Measurements from ENCODE around the gene IL23R. TPM values are rescaled to one million over a fixed set of nuclear protein-coding genes. Genes with fewer than 3 reads are reported as not detected.

Gene IL23R
- total and polyA plus RNA-seq, 2 donors (not counting 1 experiment from before 2014, with no cell fraction given) = not detected

DNA sequence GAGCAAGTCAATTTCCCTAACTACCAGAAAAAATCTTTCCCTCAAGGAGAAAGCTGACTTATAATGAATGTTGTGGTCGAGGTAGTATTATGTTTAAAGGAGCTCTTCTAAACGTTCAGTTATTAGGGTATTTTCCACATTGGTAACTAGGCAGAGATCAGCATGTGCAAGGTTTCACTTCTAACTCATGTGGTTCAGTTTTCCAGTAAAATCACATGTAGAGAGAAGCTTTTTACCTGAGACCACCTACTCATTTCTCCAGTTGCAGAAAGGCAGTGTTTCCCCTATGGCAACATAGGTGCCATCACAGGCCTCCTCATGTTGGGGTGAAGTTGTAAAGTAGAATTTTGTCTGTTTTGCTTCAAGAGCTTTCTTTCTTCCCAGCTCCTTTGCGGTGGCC is 23.7 kb downstream of the IL23R start:
- Mint-ChIP-seq H3K27ac (no peak overlapping the region), H3K4me1 (no peaks in the 10 kb centered on the region), H3K4me3 (no peak overlapping the region), H3K9me3 (ENCODE audit: insufficient read depth) (no peaks in the 10 kb centered on the region), H3K27me3 (no peaks in the 10 kb centered on the region)
- DNase-seq = no peak
- Histone ChIP-seq H3K79me2 (ENCODE audit: control insufficient read depth, insufficient read depth, low read length) (no peaks in the 10 kb centered on the region), H3K4me3 (ENCODE audit: control extremely low read depth in 1 of 5, extremely low read depth in 1 of 5, insufficient read depth in 1 of 5, low read depth in 2 of 5, low read length in 4 of 5) (no peak overlapping the region), H3K4me1 (ENCODE audit: control insufficient read depth in 2 of 2, insufficient read depth in 2 of 2, low read length in 2 of 2) (no peaks in the 10 kb centered on the region), H3K36me3 (replicated peaks in 1 of 2; ENCODE audit: control extremely low read depth in 1 of 2, control insufficient read depth in 1 of 2, extremely low read depth in 1 of 2, insufficient read depth in 2 of 2, low read length in 1 of 2) (no peaks in the 10 kb centered on the region), H3K27me3 (replicated peaks in 1 of 4; ENCODE audit: control extremely low read depth in 1 of 4, control insufficient read depth in 3 of 4, insufficient read depth in 4 of 4, low read length in 3 of 4) (no peaks in the 10 kb centered on the region), H2AFZ (ENCODE audit: insufficient read depth, low read depth, low read length, poor library complexity, severe bottlenecking) (no peak overlapping the region), H3K27ac (ENCODE audit: low read length in 2 of 2) (no peak overlapping the region), H4K20me1 (ENCODE audit: control insufficient read depth, insufficient read depth, low read length, poor library complexity, severe bottlenecking) (no peaks in the 10 kb centered on the region), H3K9me3 (ENCODE audit: control extremely low read depth in 1 of 3, control insufficient read depth in 2 of 3, insufficient read depth in 1 of 3, low read length in 2 of 3) (no peaks in the 10 kb centered on the region), H3K9ac (ENCODE audit: low read length) (no peak overlapping the region), H3K4me2 (replicated peaks; ENCODE audit: low read depth, low read length, poor library complexity, severe bottlenecking) (no peak overlapping the region)
- no peak for TF ChIP-seq EZH2 (IDR thresholded peaks at IDR 0.05; ENCODE audit: borderline replicate concordance, insufficient read depth, low read depth, low read length, poor library complexity, severe bottlenecking)
- TF ChIP-seq, protein P1, sequence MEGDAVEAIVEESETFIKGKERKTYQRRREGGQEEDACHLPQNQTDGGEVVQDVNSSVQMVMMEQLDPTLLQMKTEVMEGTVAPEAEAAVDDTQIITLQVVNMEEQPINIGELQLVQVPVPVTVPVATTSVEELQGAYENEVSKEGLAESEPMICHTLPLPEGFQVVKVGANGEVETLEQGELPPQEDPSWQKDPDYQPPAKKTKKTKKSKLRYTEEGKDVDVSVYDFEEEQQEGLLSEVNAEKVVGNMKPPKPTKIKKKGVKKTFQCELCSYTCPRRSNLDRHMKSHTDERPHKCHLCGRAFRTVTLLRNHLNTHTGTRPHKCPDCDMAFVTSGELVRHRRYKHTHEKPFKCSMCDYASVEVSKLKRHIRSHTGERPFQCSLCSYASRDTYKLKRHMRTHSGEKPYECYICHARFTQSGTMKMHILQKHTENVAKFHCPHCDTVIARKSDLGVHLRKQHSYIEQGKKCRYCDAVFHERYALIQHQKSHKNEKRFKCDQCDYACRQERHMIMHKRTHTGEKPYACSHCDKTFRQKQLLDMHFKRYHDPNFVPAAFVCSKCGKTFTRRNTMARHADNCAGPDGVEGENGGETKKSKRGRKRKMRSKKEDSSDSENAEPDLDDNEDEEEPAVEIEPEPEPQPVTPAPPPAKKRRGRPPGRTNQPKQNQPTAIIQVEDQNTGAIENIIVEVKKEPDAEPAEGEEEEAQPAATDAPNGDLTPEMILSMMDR (IDR thresholded peaks at IDR 0.05) = no peak
- no peak for ATAC-seq (ENCODE audit: low read depth)
- ChIA-PET POLR2A (no interaction called here), CTCF (interaction anchor here (0.6 to 0.7 kb wide), 2 partner anchors 22 to 645 kb away, joined by 3 to 4 read pairs; no protein-coding TSS in a partner anchor)
- intact Hi-C loops (cut with micrococcal nuclease) = no loop called here
- WGBS (ENCODE audit: insufficient coverage) = no CpG with 5 or more reads among the region's 3 CpGs

DNA sequence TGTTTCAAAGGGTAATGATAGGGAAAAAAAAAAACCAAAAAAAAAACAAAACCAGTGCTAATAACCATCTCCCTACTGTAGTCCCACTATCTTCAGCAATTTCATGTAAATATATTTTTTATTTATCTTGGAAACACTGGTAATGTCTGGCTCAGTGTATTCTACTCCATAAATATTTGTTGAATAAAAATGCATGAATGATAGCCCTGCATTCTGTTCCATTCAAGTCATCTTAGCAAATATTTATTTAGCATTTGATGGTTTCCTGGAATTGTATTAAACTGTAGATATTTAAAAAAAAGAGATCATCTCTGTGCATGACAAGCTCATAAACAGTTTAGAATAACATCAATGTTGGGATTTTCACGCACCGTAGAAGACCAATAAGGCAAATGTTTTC is 24.2 kb downstream of the IL23R start:
- Histone ChIP-seq H4K20me1 (ENCODE audit: control insufficient read depth, insufficient read depth, low read length, poor library complexity, severe bottlenecking) (no peaks in the 10 kb centered on the region), H3K4me3 (ENCODE audit: control extremely low read depth in 1 of 5, extremely low read depth in 1 of 5, insufficient read depth in 1 of 5, low read depth in 2 of 5, low read length in 4 of 5) (no peak overlapping the region), H3K79me2 (ENCODE audit: control insufficient read depth, insufficient read depth, low read length) (no peaks in the 10 kb centered on the region), H3K36me3 (replicated peaks in 1 of 2; ENCODE audit: control extremely low read depth in 1 of 2, control insufficient read depth in 1 of 2, extremely low read depth in 1 of 2, insufficient read depth in 2 of 2, low read length in 1 of 2) (no peaks in the 10 kb centered on the region), H3K27ac (ENCODE audit: low read length in 2 of 2) (no peak overlapping the region), H3K4me2 (replicated peaks; ENCODE audit: low read depth, low read length, poor library complexity, severe bottlenecking) (no peak overlapping the region), H3K4me1 (ENCODE audit: control insufficient read depth in 2 of 2, insufficient read depth in 2 of 2, low read length in 2 of 2) (no peaks in the 10 kb centered on the region), H3K9me3 (ENCODE audit: control extremely low read depth in 1 of 3, control insufficient read depth in 2 of 3, insufficient read depth in 1 of 3, low read length in 2 of 3) (no peaks in the 10 kb centered on the region), H3K9ac (ENCODE audit: low read length) (no peak overlapping the region), H3K27me3 (replicated peaks in 1 of 4; ENCODE audit: control extremely low read depth in 1 of 4, control insufficient read depth in 3 of 4, insufficient read depth in 4 of 4, low read length in 3 of 4) (no peaks in the 10 kb centered on the region), H2AFZ (ENCODE audit: insufficient read depth, low read depth, low read length, poor library complexity, severe bottlenecking) (no peak overlapping the region)
- 100% methylated on average over 2 of the region's 2 CpGs for whole genome bisulfite sequencing (ENCODE audit: insufficient coverage)
- H3K4me3 Mint-ChIP-seq = no peak overlapping the region
- H3K4me1 Mint-ChIP-seq = no peaks in the 10 kb centered on the region
- TF ChIP-seq EZH2 (IDR thresholded peaks at IDR 0.05; ENCODE audit: borderline replicate concordance, insufficient read depth, low read depth, low read length, poor library complexity, severe bottlenecking) = no peak
- TF ChIP-seq, protein P1 (IDR thresholded peaks at IDR 0.05) = no peak
- no peaks in the 10 kb centered on the region for H3K27me3 Mint-ChIP-seq
- ATAC-seq (ENCODE audit: low read depth) (no peak), DNase-seq (no peak)
- intact Hi-C loops (cut with micrococcal nuclease) = no loop called here
- ChIA-PET CTCF (interaction anchor here (0.6 to 0.7 kb wide), 2 partner anchors 21 to 644 kb away, joined by 3 to 4 read pairs; no protein-coding TSS in a partner anchor), POLR2A (no interaction called here)
- no peaks in the 10 kb centered on the region for H3K9me3 Mint-ChIP-seq (ENCODE audit: insufficient read depth)
- no peak overlapping the region for H3K27ac Mint-ChIP-seq
